NCI-H1092 treated with DMSO at 0.1 percent for 48 hours (cell line): ENCODE measurements around the gene TMEM184B.
A peak's percentile ranks its signal among the peaks of the same experiment; 100 is the strongest.

ENCODE experiments used
- DNase-seq: peaks from one replicate; lab custom pipeline; 2025; lab: John Stamatoyannopoulos, UW

Gene TMEM184B

GRCh38 chr22:38203855-38204514 lies 68.8 kb downstream of the TMEM184B start:
- DNase-seq, result no peak

- no peak for DNase-seq
These were observed 69.6 kb downstream of the TMEM184B start for GRCh38 chr22:38203090-38203810.

- peak; percentile 36 for DNase-seq
These were observed 70.2 kb downstream of the TMEM184B start for GRCh38 chr22:38202437-38203089.

GRCh38 chr22:38201711-38202436 lies 70.9 kb downstream of the TMEM184B start, which contains the start of gene MAFF:
MAFF (plus strand) TSS chr22:38201994; CDS start chr22:38213854, 11,860 bp downstream.
- peak; percentile 82 for DNase-seq

GRCh38 chr22:38201371-38201710 lies 71.5 kb downstream of the TMEM184B start:
- no peak for DNase-seq

- DNase-seq, result no peak
These were observed 72.8 kb downstream of the TMEM184B start for GRCh38 chr22:38199826-38200559.

- DNase-seq, result peak; percentile 74
These were observed 75.9 kb downstream of the TMEM184B start for GRCh38 chr22:38196791-38197419.

GRCh38 chr22:38193580-38193979 lies 79.2 kb downstream of the TMEM184B start:
- DNase-seq, result no peak

- no peak for DNase-seq
These were observed 80.3 kb downstream of the TMEM184B start for GRCh38 chr22:38192475-38192863.

- DNase-seq, result no peak
These were observed 80.9 kb downstream of the TMEM184B start for GRCh38 chr22:38191731-38192474.

GRCh38 chr22:38191055-38191454 lies 81.8 kb downstream of the TMEM184B start:
- DNase-seq, result no peak

GRCh38 chr22:38190581-38190980 lies 82.2 kb downstream of the TMEM184B start:
- no peak for DNase-seq

GRCh38 chr22:38189104-38189503 lies 83.7 kb downstream of the TMEM184B start:
- no peak for DNase-seq

GRCh38 chr22:38187413-38188212 lies 85.2 kb downstream of the TMEM184B start:
- peak; percentile 89 for DNase-seq

- DNase-seq, result peak; percentile 42
These were observed 86.4 kb downstream of the TMEM184B start for GRCh38 chr22:38186429-38186828.

GRCh38 chr22:38184788-38185187 lies 88.0 kb downstream of the TMEM184B start:
- no peak for DNase-seq

- DNase-seq, result peak; percentile 99
These were observed 91.2 kb downstream of the TMEM184B start, which contains the start of gene PLA2G6 for GRCh38 chr22:38181453-38182200. PLA2G6 (minus strand) TSS chr22:38181830; CDS start chr22:38169426, 12,404 bp downstream.

- DNase-seq, result peak; percentile 28
These were observed 91.9 kb downstream of the TMEM184B start for GRCh38 chr22:38180841-38181452.
